HG02938 (cell line): ENCODE measurements around the gene VSIG1.

Experiments
- ATAC-seq: cut with Tn5 transposase; IDR thresholded peaks from one replicate; pipeline ENCODE4 v1.9.1; 2021; ENCODE audit warnings: mild to moderate bottlenecking, moderate library complexity; ENCODE audit not compliant: unreplicated experiment

Gene VSIG1

DNA sequence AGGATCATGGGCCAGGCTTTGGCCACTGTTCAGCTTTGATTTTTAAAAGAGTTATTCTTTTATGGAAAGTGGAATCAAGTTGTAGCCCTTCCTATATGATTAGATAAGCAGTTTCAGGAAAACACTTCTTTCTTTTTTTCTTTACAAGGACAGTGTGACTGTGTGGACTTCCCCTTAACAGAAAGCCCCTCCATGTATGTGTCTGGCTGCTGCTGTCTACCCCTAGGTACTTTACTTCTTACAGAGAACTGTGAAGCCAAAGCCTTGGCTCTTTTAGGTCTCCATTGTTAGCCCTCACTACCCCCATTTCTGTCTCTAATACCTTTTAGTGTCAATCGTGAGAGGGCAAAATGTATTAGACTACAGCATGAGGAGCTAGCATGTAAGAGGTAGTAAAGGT is 19.1 kb downstream of the VSIG1 start:
- ATAC-seq: no peak

- ATAC-seq: peak; percentile 47
Observed at GRCh38 chrX:108064613-108065012, 19.7 kb downstream of the VSIG1 start.

GRCh38 chrX:108068121-108068520 is 23.3 kb downstream of the VSIG1 start:
- no peak for ATAC-seq

GRCh38 chrX:108070891-108071290 is 26.0 kb downstream of the VSIG1 start:
- no peak for ATAC-seq

DNA sequence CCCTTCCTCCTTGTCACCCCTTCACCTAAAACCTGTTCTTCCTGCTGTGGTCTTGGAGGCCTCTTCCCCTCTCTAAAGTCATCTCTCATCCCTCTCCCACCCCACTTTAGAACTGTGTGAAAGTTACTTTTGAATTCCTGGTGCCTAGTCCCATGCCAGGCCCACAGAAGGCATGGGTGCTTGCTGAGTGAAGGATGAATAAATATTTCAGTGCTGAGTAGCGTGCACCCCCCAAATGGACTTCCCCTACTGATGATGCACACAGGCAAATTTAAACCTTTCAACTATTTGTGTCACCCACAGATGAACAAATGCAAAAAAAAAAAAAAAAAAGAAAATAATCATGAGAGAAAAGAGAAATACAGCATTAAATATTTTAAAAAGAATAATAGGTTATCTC is 26.7 kb downstream of the VSIG1 start:
- ATAC-seq: no peak

DNA sequence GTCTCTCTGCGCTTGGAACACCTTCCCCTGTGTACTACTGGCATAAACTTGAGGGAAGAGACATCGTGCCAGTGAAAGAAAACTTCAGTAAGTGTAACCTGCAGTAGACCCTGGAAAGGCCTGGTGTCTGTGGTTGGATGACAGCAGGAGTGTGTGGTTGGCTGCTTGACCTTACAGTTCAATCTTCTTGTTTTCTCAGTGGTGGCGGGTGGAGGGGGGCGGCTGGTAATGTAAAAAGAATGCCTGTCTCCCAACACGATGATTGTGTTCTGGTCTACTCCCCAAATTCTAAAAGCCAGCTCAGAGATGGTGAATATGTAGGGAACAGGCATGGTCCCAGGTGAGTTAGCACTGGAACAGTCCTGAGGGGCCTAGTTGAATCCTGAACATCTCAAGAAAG is 27.9 kb downstream of the VSIG1 start:
- ATAC-seq: no peak

DNA sequence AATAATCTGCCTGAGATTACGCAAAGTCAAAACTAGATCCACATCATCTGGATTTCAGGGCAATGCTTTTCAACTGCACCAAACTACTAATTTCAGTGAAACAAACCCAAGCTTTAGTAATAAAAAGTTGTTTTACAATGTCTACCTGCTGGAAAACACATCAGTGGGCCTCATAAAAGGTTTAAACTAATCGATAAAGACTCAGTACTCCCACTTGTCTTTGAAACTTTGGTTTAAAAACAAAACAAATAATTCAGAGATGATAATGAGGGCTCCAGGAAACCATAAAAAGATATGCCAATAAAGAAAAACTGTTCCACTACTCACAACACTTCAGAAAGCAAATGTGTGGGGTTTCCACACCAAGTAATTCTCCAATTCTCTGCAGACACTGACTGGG is 36.2 kb downstream of the VSIG1 start:
- ATAC-seq: no peak

DNA sequence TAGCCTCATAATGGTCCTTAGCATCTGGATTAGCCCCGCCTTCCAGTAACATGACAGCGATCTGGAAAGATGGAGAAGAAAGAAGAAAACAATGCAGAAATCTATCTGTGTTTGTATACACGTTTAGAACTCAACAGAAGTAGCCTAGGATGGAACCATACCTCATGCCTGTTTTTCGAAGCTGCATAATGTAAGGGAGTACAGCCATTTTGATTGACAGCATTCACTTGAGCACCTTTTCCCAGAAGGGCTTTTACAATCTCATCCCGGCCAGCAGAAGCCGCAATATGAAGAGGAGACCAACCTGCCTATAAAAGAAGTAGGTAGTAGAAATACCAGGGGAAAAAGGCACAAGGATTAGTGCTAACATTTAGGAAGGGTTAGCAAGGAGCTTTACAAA is 42.9 kb downstream of the VSIG1 start:
- ATAC-seq: no peak

- ATAC-seq: no peak
Observed at GRCh38 chrX:108088511-108088910, 43.6 kb downstream of the VSIG1 start.

- ATAC-seq: peak; percentile 2
Observed at GRCh38 chrX:108090491-108091263, 45.8 kb downstream of the VSIG1 start.

- peak; percentile 95 for ATAC-seq
Observed at GRCh38 chrX:108091264-108091877, 46.5 kb downstream of the VSIG1 start, which contains the start of the genes ATG4A and PSMD10. Gene ATG4A, plus strand, starts transcription at chrX:108091778. Its CDS starts 49 bp downstream, at chrX:108091827. Gene PSMD10, minus strand, starts transcription at chrX:108091542. Its CDS starts 22 bp downstream, at chrX:108091520.

GRCh38 chrX:108091878-108092291 is 47.0 kb downstream of the VSIG1 start:
- peak; percentile 37 for ATAC-seq

- no peak for ATAC-seq
Observed at GRCh38 chrX:108097380-108097779, 52.5 kb downstream of the VSIG1 start.

- ATAC-seq: no peak
Observed at GRCh38 chrX:108105473-108105872, 60.6 kb downstream of the VSIG1 start.

GRCh38 chrX:108114541-108114940 is 69.7 kb downstream of the VSIG1 start:
- ATAC-seq: no peak

DNA sequence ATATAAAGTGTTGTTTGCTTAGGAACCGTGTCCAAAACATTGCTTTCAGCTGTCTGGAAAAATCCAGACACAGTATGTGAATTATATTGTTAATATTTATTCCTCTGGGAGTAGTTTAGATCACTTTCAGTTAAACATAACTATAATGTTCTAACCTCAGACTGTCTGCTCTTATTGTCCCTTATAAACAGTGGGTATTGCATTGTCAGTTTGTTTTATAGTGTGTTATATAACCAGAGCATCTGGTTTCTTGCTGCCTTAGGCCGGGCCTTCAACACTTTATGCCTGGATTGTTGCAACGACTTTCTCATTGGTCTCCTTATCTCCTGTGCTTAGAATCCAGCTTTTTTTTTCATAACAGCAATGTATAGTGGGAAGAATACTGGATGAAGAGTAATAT is 73.1 kb downstream of the VSIG1 start:
- no peak for ATAC-seq

- no peak for ATAC-seq
Observed at GRCh38 chrX:108121291-108121690, 76.4 kb downstream of the VSIG1 start.

- no peak for ATAC-seq
Observed at GRCh38 chrX:108122748-108123147, 77.9 kb downstream of the VSIG1 start.

GRCh38 chrX:108123591-108124366 is 78.9 kb downstream of the VSIG1 start:
- ATAC-seq: no peak

GRCh38 chrX:108126661-108127060 is 81.8 kb downstream of the VSIG1 start:
- ATAC-seq: no peak

DNA sequence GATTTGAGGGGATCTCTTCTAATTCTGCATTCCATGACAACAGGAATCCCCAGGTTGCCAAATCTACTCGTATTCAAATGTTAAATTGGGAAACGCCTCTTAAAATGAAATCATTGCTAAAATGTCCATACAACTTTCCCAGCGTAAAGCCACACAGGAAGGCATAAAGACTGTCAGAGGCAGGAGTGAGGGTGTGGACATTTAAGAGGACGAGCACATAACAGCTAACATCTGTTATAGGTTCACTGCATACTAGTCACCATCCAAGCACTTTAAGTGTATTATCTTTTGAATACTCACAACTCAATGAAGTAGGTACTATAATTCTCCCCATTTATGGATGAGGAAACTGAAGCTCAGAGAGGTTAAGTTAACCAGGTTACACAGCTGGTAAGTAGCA is 82.3 kb downstream of the VSIG1 start:
- no peak for ATAC-seq
